GM23248 (cell line): ENCODE results near the gene ARHGEF7.

Source experiments
- EZH2 ChIP-seq: fragments of 200-600 bp; sonication (generic); IDR thresholded peaks from 2 replicates; pipeline ENCODE4 v1.6.1; 2018; ENCODE audit warnings: antibody characterized with exemption, mild to moderate bottlenecking; ENCODE audit not compliant: insufficient read depth, poor library complexity, severe bottlenecking
- EZH2phosphoT487 ChIP-seq: fragments of 200-600 bp; sonication (generic); IDR thresholded peaks from 2 replicates; pipeline ENCODE4 v1.6.1; 2018; ENCODE audit warnings: antibody characterized with exemption, moderate library complexity, mild to moderate bottlenecking, low read depth; ENCODE audit not compliant: insufficient read depth

DNA sequence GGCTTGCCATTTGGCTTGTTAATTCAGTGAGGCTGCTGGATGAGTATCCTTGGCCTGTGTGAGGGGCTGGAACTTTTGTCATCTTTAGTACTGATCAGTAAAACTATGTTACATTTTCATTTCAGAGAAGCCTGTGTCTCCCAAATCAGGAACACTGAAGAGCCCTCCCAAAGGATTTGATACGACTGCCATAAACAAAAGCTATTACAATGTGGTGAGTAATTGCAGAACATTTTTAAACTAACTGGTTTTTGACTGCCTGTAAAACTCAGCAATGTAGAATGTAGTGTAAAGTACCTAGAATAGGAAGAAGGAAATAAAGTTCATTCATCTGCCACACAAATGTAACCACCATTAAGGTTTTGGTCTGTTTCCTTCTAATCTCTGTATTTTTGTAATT lies 118.0 kb downstream of the ARHGEF7 start:
- TF ChIP-seq EZH2, result no peak
- TF ChIP-seq EZH2phosphoT487, result no peak
